ENCODE measurements around the gene TRPC3.
A peak's percentile ranks its signal among the peaks of the same experiment; 100 is the strongest.

The TRPC3 gene

GRCh38 chr4:121873604-121874003 lies 78.3 kb downstream of the TRPC3 start:
- DNase-seq: peak in 1 of 4 experiments; percentile 3

- DNase-seq: peak; percentile 95 to 98 (median 96)
Observed at GRCh38 chr4:121869841-121870822, 81.7 kb downstream of the TRPC3 start, which contains the start of gene BBS7. Gene BBS7, minus strand, starts transcription at chr4:121870474. Its CDS starts 161 bp downstream, at chr4:121870313.

- no peak for DNase-seq
Observed at GRCh38 chr4:121863799-121864198, 88.1 kb downstream of the TRPC3 start.

- DNase-seq: no peak
Observed at GRCh38 chr4:121861426-121861825, 90.4 kb downstream of the TRPC3 start.

- no peak for DNase-seq
Observed at GRCh38 chr4:121860121-121860520, 91.7 kb downstream of the TRPC3 start.

- no peak for DNase-seq
Observed at GRCh38 chr4:121851354-121851753, 100.5 kb downstream of the TRPC3 start.

- DNase-seq: no peak
Observed at GRCh38 chr4:121846662-121847061, 105.2 kb downstream of the TRPC3 start.

- DNase-seq: no peak
Observed at GRCh38 chr4:121842862-121843261, 109.0 kb downstream of the TRPC3 start.

- peak in 2 of 4 experiments; percentile 34 to 42 for DNase-seq
Observed at GRCh38 chr4:121838136-121838535, 113.7 kb downstream of the TRPC3 start.

GRCh38 chr4:121829511-121829910 lies 122.3 kb downstream of the TRPC3 start:
- DNase-seq: no peak

Data from suppressor macrophage (primary cell).